ENCODE results near the gene ZNF451.
A peak's percentile ranks its signal among the peaks of the same experiment; 100 is the strongest.
"Not testable (repeated sequence)": the region's sequence is repeated elsewhere in the genome, so short reads cannot be mapped to it uniquely, and the experiment has no call there.

Gene ZNF451

GRCh38 chr6:57089687-57090457 lies at the start of gene ZNF451:
Gene ZNF451 (plus strand): TSS chr6:57090188. CDS start chr6:57090254, 66 bp downstream.
- H3K27ac ChIP-seq = peak within 1 kb of the TSS; percentile 65
- TF ChIP-seq ZFX (IDR thresholded peaks at IDR 0.05) = peak; percentile 79
- TF ChIP-seq CTCF (conservative IDR thresholded peaks at IDR 0.05) = no peak

GRCh38 chr6:57044061-57044460 lies 45.9 kb upstream of the ZNF451 start:
- not testable (repeated sequence) for H3K27ac ChIP-seq

GRCh38 chr6:57044568-57044967 lies 45.4 kb upstream of the ZNF451 start:
- no peak for TF ChIP-seq ZFX (IDR thresholded peaks at IDR 0.05)
- TF ChIP-seq CTCF (conservative IDR thresholded peaks at IDR 0.05) = no peak
- H3K27ac ChIP-seq = no peak overlapping the region

GRCh38 chr6:57046332-57047256 lies 43.4 kb upstream of the ZNF451 start, which contains the start of gene KIAA1586:
Gene KIAA1586 (plus strand): TSS chr6:57046693. CDS start chr6:57046756, 63 bp downstream.
- peak within 1 kb of the TSS; percentile 53 for H3K27ac ChIP-seq
- TF ChIP-seq ZFX (IDR thresholded peaks at IDR 0.05) = peak; percentile 64

- H3K27ac ChIP-seq = not testable (repeated sequence)
These were observed 42.8 kb upstream of the ZNF451 start for GRCh38 chr6:57047257-57047585.

GRCh38 chr6:57047859-57048258 lies 42.1 kb upstream of the ZNF451 start:
- not testable (repeated sequence) for H3K27ac ChIP-seq

- no peak for TF ChIP-seq ZFX (IDR thresholded peaks at IDR 0.05)
- TF ChIP-seq CTCF (conservative IDR thresholded peaks at IDR 0.05) = no peak
- H3K27ac ChIP-seq = no peak overlapping the region
These were observed 41.4 kb upstream of the ZNF451 start for GRCh38 chr6:57048577-57048976.

GRCh38 chr6:57063847-57064246 lies 26.1 kb upstream of the ZNF451 start:
- H3K27ac ChIP-seq = no peak overlapping the region
- TF ChIP-seq CTCF (conservative IDR thresholded peaks at IDR 0.05) (no peak), ZFX (IDR thresholded peaks at IDR 0.05) (no peak)

- H3K27ac ChIP-seq = no peak overlapping the region
- no peak for TF ChIP-seq ZFX (IDR thresholded peaks at IDR 0.05)
- TF ChIP-seq CTCF (conservative IDR thresholded peaks at IDR 0.05) = no peak
These were observed 25.2 kb upstream of the ZNF451 start for GRCh38 chr6:57064809-57065208.
